Upper lobe of left lung (tissue), 4 donors: ENCODE measurements around the gene TRNP1.
A peak's percentile ranks its signal among the peaks of the same experiment; 100 is the strongest.

Source experiments
- CTCF ChIP-seq, 6 experiments: fragments of 450-650 bp in 4 of 6; fragments of 200-600 bp in 2 of 6; sonication (generic) in 2 of 6; IDR thresholded peaks; one replicate each; pipeline ENCODE4 v1.5.1; 2016 to 2019; ENCODE audit warnings: antibody characterized with exemption in 6 of 6
- POLR2A ChIP-seq, 4 donors: fragments of 450-650 bp; IDR thresholded peaks; one replicate each; pipeline ENCODE4 v1.5.1; 2016 to 2017; ENCODE audit warnings: antibody characterized with exemption in 4 of 4, mild to moderate bottlenecking in 2 of 4
- POLR2AphosphoS5 ChIP-seq, 2 donors: sonication (generic); formaldehyde crosslinking; IDR thresholded peaks; one replicate each; pipeline ENCODE4 v1.5.1; 2017; ENCODE audit warnings: antibody characterized with exemption in 2 of 2

DNA sequence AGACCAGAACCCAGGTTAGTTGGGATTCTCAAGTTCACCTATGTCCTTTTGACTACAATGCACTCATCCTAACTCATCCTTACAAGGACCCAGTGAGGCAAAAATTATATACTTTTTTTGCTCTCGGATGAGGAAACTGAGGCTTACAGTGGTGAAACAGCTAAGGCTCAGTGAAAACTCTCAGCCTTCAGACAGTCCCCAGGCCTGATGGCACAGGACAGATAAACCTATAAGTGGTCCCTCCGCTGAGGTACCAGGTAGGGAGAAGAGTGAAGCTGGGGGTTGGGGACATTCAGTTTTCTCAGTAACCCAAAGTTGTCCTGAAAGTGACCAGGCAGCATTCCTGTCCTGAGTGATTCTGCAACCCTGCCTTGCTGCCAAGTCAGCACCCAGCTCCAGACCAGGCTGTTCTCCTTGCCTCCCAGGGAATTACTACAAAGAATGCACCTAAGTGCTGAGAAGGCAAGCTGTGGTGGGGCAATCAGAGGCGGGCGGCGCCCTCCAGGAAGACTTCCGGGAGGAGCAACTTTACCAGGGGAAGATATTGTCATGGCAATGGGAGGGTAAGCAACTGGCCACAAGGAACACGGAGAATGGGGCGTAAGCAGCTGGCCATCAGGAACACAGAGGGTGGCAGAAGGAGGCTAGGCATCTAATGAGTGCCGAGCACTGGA is 14.6 kb downstream of the TRNP1 start:
- TF ChIP-seq POLR2AphosphoS5 (IDR thresholded peaks at IDR 0.05) (peak; percentile 71 to 77), CTCF (IDR thresholded peaks at IDR 0.05) (no peak), POLR2A (IDR thresholded peaks at IDR 0.05) (peak in 2 of 4 donors; percentile 27 to 45)
